ENCODE measurements around the gene SLC25A43.
A peak's percentile ranks its signal among the peaks of the same experiment; 100 is the strongest.

The SLC25A43 gene

GRCh38 chrX:119389214-119389613, 9.9 kb upstream of the SLC25A43 start:
- peak overlapping the region; percentile 42 for H3K4me2 ChIP-seq (ENCODE audit: low read length)
- no peaks in the 10 kb centered on the region for H3F3A ChIP-seq (ENCODE audit: insufficient read depth, low read length)
- H3K9me2 ChIP-seq (ENCODE audit: low read depth, low read length), result no peaks in the 10 kb centered on the region
- H3K36me3 ChIP-seq (ENCODE audit: insufficient read depth, low read length), result no peaks in the 10 kb centered on the region; the same call in 1 of the 2 replicates
- H3K27ac ChIP-seq (ENCODE audit: low read depth, low read length, poor library complexity, severe bottlenecking), result peak overlapping the region; percentile 36
- H2AFZ ChIP-seq (ENCODE audit: low read length), result no peak overlapping the region
- no peaks in the 10 kb centered on the region for H4K20me1 ChIP-seq (ENCODE audit: insufficient read depth, low read length)
- no peaks in the 10 kb centered on the region for H3K79me2 ChIP-seq (ENCODE audit: insufficient read depth, low read length)
- TF ChIP-seq EZH2 (IDR thresholded peaks at IDR 0.05; ENCODE audit: borderline replicate concordance, low read length), result no peak
- no peak for TF ChIP-seq CTCF (IDR thresholded peaks at IDR 0.05; ENCODE audit: low read length)
- H3K27me3 ChIP-seq (ENCODE audit: insufficient read depth, low read length), result no peaks in the 10 kb centered on the region
- peak overlapping the region; percentile 16; the same call in 1 of the 2 replicates for H3K9ac ChIP-seq (ENCODE audit: low read length)
- peak overlapping the region; percentile 31 for H3K4me3 ChIP-seq (ENCODE audit: low read depth, low read length, poor library complexity, severe bottlenecking)
- H3K4me1 ChIP-seq (ENCODE audit: insufficient read depth, low read length, severe bottlenecking), result peaks cover 20% of the 10 kb centered on the region
- no peaks in the 10 kb centered on the region for H3K9me3 ChIP-seq (ENCODE audit: low read length)

- Histone ChIP-seq H3K9ac (ENCODE audit: low read length) (peak overlapping the region; percentile 16; the same call in 1 of the 2 replicates), H3K4me3 (ENCODE audit: low read depth, low read length, poor library complexity, severe bottlenecking) (peak overlapping the region; percentile 31), H3K79me2 (ENCODE audit: insufficient read depth, low read length) (no peaks in the 10 kb centered on the region), H3F3A (ENCODE audit: insufficient read depth, low read length) (no peaks in the 10 kb centered on the region), H3K9me3 (ENCODE audit: low read length) (no peaks in the 10 kb centered on the region), H3K9me2 (ENCODE audit: low read depth, low read length) (no peaks in the 10 kb centered on the region), H3K27ac (ENCODE audit: low read depth, low read length, poor library complexity, severe bottlenecking) (peak overlapping the region; percentile 36), H4K20me1 (ENCODE audit: insufficient read depth, low read length) (no peaks in the 10 kb centered on the region), H3K4me2 (ENCODE audit: low read length) (peak overlapping the region; percentile 42), H3K27me3 (ENCODE audit: insufficient read depth, low read length) (no peaks in the 10 kb centered on the region), H2AFZ (ENCODE audit: low read length) (peak overlapping the region; percentile 83), H3K36me3 (ENCODE audit: insufficient read depth, low read length) (no peaks in the 10 kb centered on the region; the same call in 1 of the 2 replicates), H3K4me1 (ENCODE audit: insufficient read depth, low read length, severe bottlenecking) (peaks cover 20% of the 10 kb centered on the region)
- peak; percentile 33; the same call in 1 of the 2 replicates for TF ChIP-seq CTCF (IDR thresholded peaks at IDR 0.05; ENCODE audit: low read length)
- no peak for TF ChIP-seq EZH2 (IDR thresholded peaks at IDR 0.05; ENCODE audit: borderline replicate concordance, low read length)
Observed at GRCh38 chrX:119389871-119390501, 9.2 kb upstream of the SLC25A43 start.

- Histone ChIP-seq H2AFZ (ENCODE audit: low read length) (no peak overlapping the region), H3F3A (ENCODE audit: insufficient read depth, low read length) (no peaks in the 10 kb centered on the region), H3K4me3 (ENCODE audit: low read depth, low read length, poor library complexity, severe bottlenecking) (no peak overlapping the region), H3K9ac (ENCODE audit: low read length) (no peak overlapping the region), H4K20me1 (ENCODE audit: insufficient read depth, low read length) (no peaks in the 10 kb centered on the region), H3K9me2 (ENCODE audit: low read depth, low read length) (no peaks in the 10 kb centered on the region), H3K36me3 (ENCODE audit: insufficient read depth, low read length) (no peaks in the 10 kb centered on the region; the same call in 1 of the 2 replicates), H3K27ac (ENCODE audit: low read depth, low read length, poor library complexity, severe bottlenecking) (no peak overlapping the region), H3K4me2 (ENCODE audit: low read length) (no peak overlapping the region), H3K4me1 (ENCODE audit: insufficient read depth, low read length, severe bottlenecking) (peaks cover 20% of the 10 kb centered on the region), H3K9me3 (ENCODE audit: low read length) (no peaks in the 10 kb centered on the region), H3K79me2 (ENCODE audit: insufficient read depth, low read length) (no peaks in the 10 kb centered on the region), H3K27me3 (ENCODE audit: insufficient read depth, low read length) (no peaks in the 10 kb centered on the region)
- peak; percentile 29; the same call in 1 of the 2 replicates for TF ChIP-seq CTCF (IDR thresholded peaks at IDR 0.05; ENCODE audit: low read length)
- no peak for TF ChIP-seq EZH2 (IDR thresholded peaks at IDR 0.05; ENCODE audit: borderline replicate concordance, low read length)
Observed at GRCh38 chrX:119391279-119391678, 7.9 kb upstream of the SLC25A43 start.

Measured in OCI-LY1 (cell line).